OCI-LY3 (cell line): ENCODE data around the gene CTNND2.

Experiments
- H2AFZ ChIP-seq: fragments of 200-600, 300-600 bp; shearing (Covaris generic); 2 replicates; pipeline ENCODE4 v1.6.0; 2014; ENCODE audit warnings: antibody characterized with exemption, low read depth, low read length
- H3K27ac ChIP-seq: fragments of 200-600, 300-600 bp; sonication (generic); 2 replicates; pipeline ENCODE4 v1.5.1; 2014; ENCODE audit warnings: mild to moderate bottlenecking, low read length, moderate library complexity, mixed read lengths
- H3K27me3 ChIP-seq: fragments of 200-600, 300-600 bp; sonication (generic); 2 replicates; pipeline ENCODE4 v1.6.1; 2014; ENCODE audit warnings: low read depth, low read length, mixed read lengths
- H3K36me3 ChIP-seq: fragments of 200-600, 300-600 bp; sonication (generic); replicated peaks from 2 replicates; pipeline ENCODE3; 2014; ENCODE audit warnings: low read depth, low read length, mixed read lengths
- H3K4me1 ChIP-seq: fragments of 300-600, 200-600 bp; sonication (generic); 2 replicates; pipeline ENCODE4 v1.6.1; 2014; ENCODE audit warnings: low read length, mixed read lengths
- H3K4me2 ChIP-seq: fragments of 200-600, 300-600 bp; sonication (generic); 2 replicates; pipeline ENCODE4 v1.6.1; 2014; ENCODE audit warnings: low read length, mixed read lengths
- H3K4me3 ChIP-seq: fragments of 300-600, 200-600 bp; sonication (generic); 2 replicates; pipeline ENCODE4 v1.5.1; 2014; ENCODE audit warnings: antibody characterized with exemption, mild to moderate bottlenecking, low read length, moderate library complexity
- H3K79me2 ChIP-seq: fragments of 300-600, 200-600 bp; shearing (Covaris generic); 2 replicates; pipeline ENCODE4 v1.6.1; 2014; ENCODE audit warnings: mild to moderate bottlenecking, low read length, mixed read lengths
- H3K9ac ChIP-seq: fragments of 300-600, 200-600 bp; shearing (Covaris generic); 2 replicates; pipeline ENCODE4 v1.6.0; 2014; ENCODE audit warnings: mild to moderate bottlenecking, low read length, moderate library complexity
- H3K9me3 ChIP-seq: fragments of 200-600, 300-600 bp; shearing (Covaris generic); 2 replicates; pipeline ENCODE4 v1.6.1; 2014; ENCODE audit warnings: low read length, mixed read lengths; ENCODE audit not compliant: insufficient read depth
- H4K20me1 ChIP-seq: fragments of 200-600, 300-600 bp; sonication (generic); 2 replicates; pipeline ENCODE4 v1.6.1; 2016; ENCODE audit warnings: low read length, mixed read lengths; ENCODE audit not compliant: insufficient read depth
- CTCF ChIP-seq: fragments of 200-600, 300-600 bp; sonication (generic); IDR thresholded peaks from 2 replicates; pipeline ENCODE4 v1.5.1; 2014; ENCODE audit warnings: antibody characterized with exemption, low read length, low read depth
- EZH2phosphoT487 ChIP-seq: fragments of 200-600 bp; shearing (Covaris generic); IDR thresholded peaks from 2 replicates; pipeline ENCODE4 v1.6.1; 2018; ENCODE audit warnings: antibody characterized with exemption, mixed run types, low read depth

The CTNND2 gene

GRCh38 chr5:11903614-11904264 is 507 bp downstream of the CTNND2 start:
- H4K20me1 ChIP-seq = no peaks in the 10 kb centered on the region
- no peak overlapping the region for H3K27ac ChIP-seq
- H3K79me2 ChIP-seq = no peaks in the 10 kb centered on the region
- H3K27me3 ChIP-seq = no peaks in the 10 kb centered on the region
- H2AFZ ChIP-seq = no peak overlapping the region
- no peak for TF ChIP-seq EZH2phosphoT487
- no peak for TF ChIP-seq CTCF
- H3K9ac ChIP-seq = no peak overlapping the region
- H3K9me3 ChIP-seq = no peaks in the 10 kb centered on the region
- no peak overlapping the region for H3K4me2 ChIP-seq
- no peak overlapping the region for H3K4me3 ChIP-seq
- no peaks in the 10 kb centered on the region for H3K36me3 ChIP-seq
- no peaks in the 10 kb centered on the region for H3K4me1 ChIP-seq

- Histone ChIP-seq H3K4me2 (no peak overlapping the region), H4K20me1 (no peaks in the 10 kb centered on the region), H3K27ac (no peak overlapping the region), H3K4me1 (no peaks in the 10 kb centered on the region), H3K9ac (no peak overlapping the region), H3K27me3 (no peaks in the 10 kb centered on the region), H3K79me2 (no peaks in the 10 kb centered on the region), H3K4me3 (no peak overlapping the region), H3K9me3 (no peaks in the 10 kb centered on the region), H2AFZ (no peak overlapping the region), H3K36me3 (no peaks in the 10 kb centered on the region)
- TF ChIP-seq CTCF = no peak
These were observed 1.1 kb downstream of the CTNND2 start for GRCh38 chr5:11903121-11903613.

- Histone ChIP-seq H3K9me3 (no peaks in the 10 kb centered on the region), H4K20me1 (no peaks in the 10 kb centered on the region), H3K27ac (no peak overlapping the region), H3K4me1 (no peaks in the 10 kb centered on the region), H2AFZ (no peak overlapping the region), H3K9ac (no peak overlapping the region), H3K36me3 (no peaks in the 10 kb centered on the region), H3K4me3 (no peak overlapping the region), H3K79me2 (no peaks in the 10 kb centered on the region), H3K27me3 (no peaks in the 10 kb centered on the region), H3K4me2 (no peak overlapping the region)
- TF ChIP-seq CTCF = no peak
- TF ChIP-seq EZH2phosphoT487 = no peak
These were observed 2.0 kb downstream of the CTNND2 start for GRCh38 chr5:11902201-11902619.

- Histone ChIP-seq H3K4me2 (no peak overlapping the region), H3K27ac (no peak overlapping the region), H3K79me2 (no peaks in the 10 kb centered on the region), H2AFZ (no peak overlapping the region), H3K9me3 (no peaks in the 10 kb centered on the region), H3K4me3 (no peak overlapping the region), H4K20me1 (no peaks in the 10 kb centered on the region), H3K36me3 (no peaks in the 10 kb centered on the region), H3K4me1 (no peaks in the 10 kb centered on the region), H3K27me3 (no peaks in the 10 kb centered on the region), H3K9ac (no peak overlapping the region)
- TF ChIP-seq EZH2phosphoT487 (no peak), CTCF (no peak)
These were observed 5.5 kb downstream of the CTNND2 start for GRCh38 chr5:11898787-11899186.
